Suprapubic skin (tissue), 4 donors: ENCODE results near the gene ATXN1. TPM values are rescaled to one million over a fixed set of nuclear protein-coding genes. Genes with fewer than 3 reads are reported as not detected.

ENCODE experiments used
- DNase-seq, 2 donors: peaks; one replicate each; pipeline ENCODE4 v3.0.0-alpha.2; 2019; ENCODE audit warnings: low spot score in 2 of 2
- H3K27ac ChIP-seq: fragments of 200-600 bp; sonication (generic); one replicate; pipeline ENCODE4 v1.5.1; 2019
- H3K27me3 ChIP-seq: fragments of 200-600 bp; sonication (generic); one replicate; pipeline ENCODE4 v1.5.1; 2019
- H3K36me3 ChIP-seq: fragments of 200-600 bp; sonication (generic); one replicate; pipeline ENCODE4 v1.5.1; 2019
- H3K4me1 ChIP-seq: fragments of 200-600 bp; sonication (generic); one replicate; pipeline ENCODE4 v1.5.1; 2019
- H3K4me3 ChIP-seq: fragments of 200-600 bp; sonication (generic); one replicate; pipeline ENCODE4 v1.5.1; 2019; ENCODE audit warnings: mild to moderate bottlenecking
- H3K9me3 ChIP-seq: fragments of 200-600 bp; sonication (generic); one replicate; pipeline ENCODE4 v1.5.1; 2019
- EP300 ChIP-seq: sonication (generic); formaldehyde crosslinking; IDR thresholded peaks from one replicate; pipeline ENCODE4 v1.6.1; 2017; ENCODE audit warnings: antibody characterized with exemption
- POLR2A ChIP-seq, 2 donors: fragments of 450-650 bp; IDR thresholded peaks; one replicate each; pipeline ENCODE4 v1.6.1; 2017; ENCODE audit warnings: antibody characterized with exemption in 2 of 2, mild to moderate bottlenecking in 2 of 2, moderate library complexity in 2 of 2
- POLR2AphosphoS5 ChIP-seq, 3 donors: sonication (generic); formaldehyde crosslinking; IDR thresholded peaks; one replicate each; pipeline ENCODE4 v1.6.1; 2017; ENCODE audit warnings: antibody characterized with exemption in 3 of 3
- WGBS: methylation state at CpG from one replicate; pipeline ENCODE4 v1.1.5; 2018; 5-methylcytosine and 5-hydroxymethylcytosine counted together
- total RNA-seq, 4 donors: library from RNA; depleted of rRNA; stranded (reverse); fragments of >200 nt; gene quantifications; one replicate each; pipeline ENCODE4 v1.1.0, GENCODE V29; 2016
- TF ChIP-seq, protein P1 (sequence below), 2 donors: fragments of 200-600 bp in 1 of 2; fragments of 450-650 bp in 1 of 2; sonication (generic) in 1 of 2; IDR thresholded peaks; one replicate each; pipeline ENCODE4 v1.5.1; 2016 to 2019; ENCODE audit warnings: antibody characterized with exemption in 2 of 2, mild to moderate bottlenecking in 1 of 2, moderate library complexity in 1 of 2

Gene ATXN1
- total RNA-seq, 4 donors from 2014 or later, result 32.8 to 95.4 (median 42.4) TPM

- H3K4me1 ChIP-seq, result peaks cover 12% of the 10 kb centered on the region
- H3K27ac ChIP-seq, result no peak overlapping the region
- DNase-seq, result no peak
- H3K9me3 ChIP-seq, result no peaks in the 10 kb centered on the region
- H3K4me3 ChIP-seq, result no peak overlapping the region
- TF ChIP-seq EP300, result no peak
- no peak for TF ChIP-seq POLR2A (IDR thresholded peaks at IDR 0.05)
- TF ChIP-seq, protein P1, sequence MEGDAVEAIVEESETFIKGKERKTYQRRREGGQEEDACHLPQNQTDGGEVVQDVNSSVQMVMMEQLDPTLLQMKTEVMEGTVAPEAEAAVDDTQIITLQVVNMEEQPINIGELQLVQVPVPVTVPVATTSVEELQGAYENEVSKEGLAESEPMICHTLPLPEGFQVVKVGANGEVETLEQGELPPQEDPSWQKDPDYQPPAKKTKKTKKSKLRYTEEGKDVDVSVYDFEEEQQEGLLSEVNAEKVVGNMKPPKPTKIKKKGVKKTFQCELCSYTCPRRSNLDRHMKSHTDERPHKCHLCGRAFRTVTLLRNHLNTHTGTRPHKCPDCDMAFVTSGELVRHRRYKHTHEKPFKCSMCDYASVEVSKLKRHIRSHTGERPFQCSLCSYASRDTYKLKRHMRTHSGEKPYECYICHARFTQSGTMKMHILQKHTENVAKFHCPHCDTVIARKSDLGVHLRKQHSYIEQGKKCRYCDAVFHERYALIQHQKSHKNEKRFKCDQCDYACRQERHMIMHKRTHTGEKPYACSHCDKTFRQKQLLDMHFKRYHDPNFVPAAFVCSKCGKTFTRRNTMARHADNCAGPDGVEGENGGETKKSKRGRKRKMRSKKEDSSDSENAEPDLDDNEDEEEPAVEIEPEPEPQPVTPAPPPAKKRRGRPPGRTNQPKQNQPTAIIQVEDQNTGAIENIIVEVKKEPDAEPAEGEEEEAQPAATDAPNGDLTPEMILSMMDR (IDR thresholded peaks at IDR 0.05), result no peak
- no peak for TF ChIP-seq POLR2AphosphoS5 (IDR thresholded peaks at IDR 0.05)
- no peaks in the 10 kb centered on the region for H3K27me3 ChIP-seq
- no peaks in the 10 kb centered on the region for H3K36me3 ChIP-seq
- 94% methylated on average over 1 of the region's 1 CpG for WGBS
Measured at GRCh38 chr6:16665182-16665581, 96.1 kb downstream of the ATXN1 start.

GRCh38 chr6:16663901-16664300 is 97.4 kb downstream of the ATXN1 start:
- no peak overlapping the region for H3K27ac ChIP-seq
- 71% methylated on average over 1 of the region's 1 CpG for WGBS
- no peak for DNase-seq
- H3K9me3 ChIP-seq, result no peaks in the 10 kb centered on the region
- no peak overlapping the region for H3K4me3 ChIP-seq
- peaks cover 3% of the 10 kb centered on the region for H3K4me1 ChIP-seq
- no peaks in the 10 kb centered on the region for H3K27me3 ChIP-seq
- TF ChIP-seq, protein P1 (IDR thresholded peaks at IDR 0.05), result no peak
- TF ChIP-seq POLR2A (IDR thresholded peaks at IDR 0.05), result no peak
- TF ChIP-seq EP300, result no peak
- TF ChIP-seq POLR2AphosphoS5 (IDR thresholded peaks at IDR 0.05), result no peak
- H3K36me3 ChIP-seq, result no peaks in the 10 kb centered on the region

DNA sequence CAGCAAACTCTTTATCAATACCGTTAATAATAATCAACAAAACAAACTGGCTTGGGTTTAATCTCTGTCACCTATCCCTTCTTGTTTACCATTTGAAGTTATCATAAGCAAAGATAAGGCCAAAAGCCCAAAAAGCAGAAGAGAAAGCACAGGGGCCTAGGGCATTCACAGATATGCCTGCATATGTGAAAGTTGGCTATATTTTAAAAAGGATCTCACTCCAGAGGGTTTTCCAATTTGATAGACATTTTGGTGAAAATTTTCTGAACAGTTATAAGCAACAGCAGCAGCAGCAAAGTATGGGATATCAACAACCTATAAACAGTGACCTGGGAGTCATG is 101.1 kb downstream of the ATXN1 start:
- Histone ChIP-seq H3K4me3 (no peak overlapping the region), H3K9me3 (no peaks in the 10 kb centered on the region), H3K36me3 (peaks cover 4% of the 10 kb centered on the region), H3K4me1 (no peaks in the 10 kb centered on the region), H3K27me3 (no peaks in the 10 kb centered on the region), H3K27ac (no peak overlapping the region)
- TF ChIP-seq, protein P1 (IDR thresholded peaks at IDR 0.05), result no peak
- WGBS, result 96% methylated on average over 1 of the region's 1 CpG
- no peak for DNase-seq

DNA sequence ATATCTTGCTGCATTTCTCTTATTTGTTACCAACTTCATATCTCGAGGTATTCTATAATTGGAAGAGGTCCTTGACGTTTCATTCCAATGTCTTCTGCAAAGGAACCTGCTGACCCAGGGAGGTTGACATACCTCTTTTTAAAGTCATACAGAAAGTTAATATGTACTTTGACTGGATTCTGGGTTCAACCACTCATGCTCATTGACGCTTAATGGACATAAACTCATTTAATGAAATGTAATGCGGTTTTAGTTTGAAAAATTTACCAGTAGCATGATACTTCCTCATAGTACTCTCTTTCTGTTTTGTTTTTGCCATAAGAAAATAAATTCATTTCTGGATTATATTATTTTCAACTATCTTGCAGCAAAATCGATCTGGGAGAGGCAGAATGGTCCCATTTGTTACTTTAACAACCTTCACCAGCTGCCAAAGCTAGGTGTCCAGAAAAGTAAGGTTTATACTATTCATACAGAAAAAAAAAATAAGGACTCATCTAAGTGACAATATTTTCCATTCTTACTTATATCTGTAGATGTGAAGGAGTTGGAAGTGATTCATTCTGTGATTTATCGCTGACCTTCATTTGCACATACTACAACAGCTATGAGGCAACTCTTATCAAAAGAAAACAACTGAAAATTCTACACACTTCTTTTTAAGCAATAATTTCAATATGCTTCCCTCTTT is 101.6 kb downstream of the ATXN1 start:
- H3K27ac ChIP-seq, result no peak overlapping the region
- 73% methylated on average over 6 of the region's 6 CpGs for WGBS
- H3K27me3 ChIP-seq, result no peaks in the 10 kb centered on the region
- H3K9me3 ChIP-seq, result no peaks in the 10 kb centered on the region
- no peak for DNase-seq
- no peak for TF ChIP-seq POLR2A (IDR thresholded peaks at IDR 0.05)
- no peak for TF ChIP-seq EP300
- no peak overlapping the region for H3K4me3 ChIP-seq
- H3K36me3 ChIP-seq, result peaks cover 6% of the 10 kb centered on the region
- H3K4me1 ChIP-seq, result no peaks in the 10 kb centered on the region

DNA sequence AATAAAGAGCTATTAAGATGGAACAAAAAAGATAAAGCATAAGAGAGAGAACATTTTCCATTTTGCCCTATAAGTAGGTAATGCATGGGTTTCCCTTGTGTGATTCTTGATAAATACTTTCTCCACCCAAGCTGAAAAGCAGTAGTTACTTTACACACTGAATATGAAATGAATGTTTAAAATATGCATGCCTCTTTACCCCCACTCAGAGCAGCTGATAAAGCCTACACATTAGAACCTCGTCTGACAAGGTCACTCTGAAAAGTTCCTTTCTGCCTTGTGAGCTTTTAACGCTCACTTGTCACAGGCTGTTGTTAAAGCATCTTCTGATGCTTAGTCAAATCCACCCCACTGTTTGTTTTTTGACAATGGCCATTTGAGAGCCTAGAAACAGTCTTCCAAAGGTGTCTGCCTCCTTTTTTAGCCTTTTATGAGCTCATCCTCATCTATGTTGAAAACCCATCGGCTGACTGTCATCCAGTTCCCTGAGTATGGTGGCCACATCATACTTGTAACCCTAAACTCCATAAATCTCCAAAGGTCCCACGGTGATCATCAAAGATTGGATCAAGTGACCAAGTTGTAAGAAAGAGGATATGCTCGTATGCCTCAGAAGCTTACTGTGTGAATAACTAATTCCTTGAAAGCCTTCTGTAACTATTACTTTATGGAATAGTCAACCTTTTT is 102.8 kb downstream of the ATXN1 start:
- peaks cover 6% of the 10 kb centered on the region for H3K36me3 ChIP-seq
- DNase-seq, result no peak
- no peak overlapping the region for H3K27ac ChIP-seq
- 73% methylated on average over 5 of the region's 5 CpGs for WGBS
- TF ChIP-seq POLR2A (IDR thresholded peaks at IDR 0.05) (no peak), POLR2AphosphoS5 (IDR thresholded peaks at IDR 0.05) (no peak), EP300 (no peak)
- TF ChIP-seq, protein P1 (IDR thresholded peaks at IDR 0.05), result no peak
- H3K4me1 ChIP-seq, result no peaks in the 10 kb centered on the region
- no peaks in the 10 kb centered on the region for H3K9me3 ChIP-seq
- H3K27me3 ChIP-seq, result no peaks in the 10 kb centered on the region
- no peak overlapping the region for H3K4me3 ChIP-seq
